Measurements from ENCODE around the gene TRIM26. TPM values are rescaled to one million over a fixed set of nuclear protein-coding genes. Genes with fewer than 3 reads are reported as not detected.
"Not testable (repeated sequence)": the region's sequence is repeated elsewhere in the genome, so short reads cannot be mapped to it uniquely, and the experiment has no call there.

The TRIM26 gene
- total RNA-seq, 2 experiments from 2014 or later: 42.1 to 44.1 TPM

DNA sequence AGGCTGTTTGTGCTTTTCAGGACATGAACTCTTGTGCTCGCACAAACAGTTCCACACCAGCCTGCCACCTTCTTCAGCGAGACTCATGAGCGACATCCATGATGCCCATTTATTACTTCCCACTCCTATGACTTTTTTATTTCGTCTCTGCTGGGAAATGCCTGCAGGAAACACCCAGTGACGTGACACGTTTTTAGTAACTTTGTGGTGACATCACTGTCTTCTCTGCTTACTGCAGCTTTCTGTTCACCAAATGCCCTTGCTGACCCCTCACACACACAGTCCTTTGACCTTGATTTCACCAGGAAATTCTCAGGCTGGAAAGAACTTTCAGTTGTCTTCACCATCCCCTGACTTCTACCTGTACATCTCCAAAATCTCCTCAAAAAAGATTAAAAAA, 68.4 kb downstream of the TRIM26 start:
- H3K4me3 ChIP-seq (ENCODE audit: low read length): no peak overlapping the region
- no peaks in the 10 kb centered on the region for H3K4me1 ChIP-seq (ENCODE audit: insufficient read depth, low read length)
- H3K27ac Mint-ChIP-seq: no peak overlapping the region
- no peaks in the 10 kb centered on the region for H3K36me3 Mint-ChIP-seq (ENCODE audit: low read depth)
- TF ChIP-seq, protein P1, sequence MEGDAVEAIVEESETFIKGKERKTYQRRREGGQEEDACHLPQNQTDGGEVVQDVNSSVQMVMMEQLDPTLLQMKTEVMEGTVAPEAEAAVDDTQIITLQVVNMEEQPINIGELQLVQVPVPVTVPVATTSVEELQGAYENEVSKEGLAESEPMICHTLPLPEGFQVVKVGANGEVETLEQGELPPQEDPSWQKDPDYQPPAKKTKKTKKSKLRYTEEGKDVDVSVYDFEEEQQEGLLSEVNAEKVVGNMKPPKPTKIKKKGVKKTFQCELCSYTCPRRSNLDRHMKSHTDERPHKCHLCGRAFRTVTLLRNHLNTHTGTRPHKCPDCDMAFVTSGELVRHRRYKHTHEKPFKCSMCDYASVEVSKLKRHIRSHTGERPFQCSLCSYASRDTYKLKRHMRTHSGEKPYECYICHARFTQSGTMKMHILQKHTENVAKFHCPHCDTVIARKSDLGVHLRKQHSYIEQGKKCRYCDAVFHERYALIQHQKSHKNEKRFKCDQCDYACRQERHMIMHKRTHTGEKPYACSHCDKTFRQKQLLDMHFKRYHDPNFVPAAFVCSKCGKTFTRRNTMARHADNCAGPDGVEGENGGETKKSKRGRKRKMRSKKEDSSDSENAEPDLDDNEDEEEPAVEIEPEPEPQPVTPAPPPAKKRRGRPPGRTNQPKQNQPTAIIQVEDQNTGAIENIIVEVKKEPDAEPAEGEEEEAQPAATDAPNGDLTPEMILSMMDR (IDR thresholded peaks at IDR 0.05): no peak
- H3K4me3 Mint-ChIP-seq: no peak overlapping the region
- ChIA-PET CTCF (interaction anchor here (0.7 kb wide), 1 partner anchor 41 kb away, joined by 3 read pairs; no protein-coding TSS in a partner anchor), POLR2A (no interaction called here)
- DNase-seq (no peak), ATAC-seq (ENCODE audit: poor library complexity) (no peak)
- H3K27me3 ChIP-seq (ENCODE audit: control insufficient read depth in 1 of 2, insufficient read depth in 2 of 2, low read length in 2 of 2): peaks cover 0 to 10% of the 10 kb centered on the region in 2 experiments
- H3K4me1 Mint-ChIP-seq (ENCODE audit: low read depth): no peaks in the 10 kb centered on the region
- H3K27me3 Mint-ChIP-seq: peaks cover 66% of the 10 kb centered on the region
- H3K9me3 Mint-ChIP-seq: no peaks in the 10 kb centered on the region
- intact Hi-C loops (cut with DNase I, micrococcal nuclease): no loop called here
- no peak overlapping the region for H3K27ac ChIP-seq (ENCODE audit: low read depth in 1 of 2, low read length in 2 of 2)
- no peaks in the 10 kb centered on the region for H3K9me3 ChIP-seq (ENCODE audit: control insufficient read depth in 1 of 2, insufficient read depth in 1 of 2, low read length in 2 of 2)
- H3K36me3 ChIP-seq (ENCODE audit: insufficient read depth, low read length): no peaks in the 10 kb centered on the region

DNA sequence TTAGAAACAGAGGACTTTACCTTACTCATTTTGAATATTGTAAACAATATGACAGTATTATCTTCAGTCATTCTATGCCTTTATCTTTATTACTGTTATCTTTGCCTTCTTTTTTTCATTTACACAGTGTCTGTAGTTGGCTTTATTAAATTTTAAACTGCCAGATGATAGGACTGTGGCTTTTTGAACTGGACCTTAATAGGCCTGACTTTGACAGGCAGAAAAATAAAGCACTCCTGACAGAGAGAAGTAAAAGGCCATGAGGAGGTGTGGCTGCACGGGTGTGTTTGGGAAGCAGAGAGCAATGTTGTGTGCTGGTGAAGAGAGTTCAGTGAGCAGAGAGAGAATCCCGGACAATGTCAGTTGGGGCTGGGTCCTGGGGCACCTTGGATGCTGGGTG, 69.4 kb downstream of the TRIM26 start:
- Mint-ChIP-seq H3K4me1 (ENCODE audit: low read depth) (no peaks in the 10 kb centered on the region), H3K27ac (no peak overlapping the region), H3K9me3 (no peaks in the 10 kb centered on the region), H3K36me3 (ENCODE audit: low read depth) (no peaks in the 10 kb centered on the region), H3K4me3 (no peak overlapping the region), H3K27me3 (peaks cover 70% of the 10 kb centered on the region)
- peaks cover 0 to 10% of the 10 kb centered on the region in 2 experiments for H3K27me3 ChIP-seq (ENCODE audit: control insufficient read depth in 1 of 2, insufficient read depth in 2 of 2, low read length in 2 of 2)
- ChIA-PET POLR2A (no interaction called here), CTCF (interaction anchor here (1.3 kb wide), 1 partner anchor 13 kb away, joined by 3 read pairs; no protein-coding TSS in a partner anchor)
- no peak overlapping the region for H3K27ac ChIP-seq (ENCODE audit: low read depth in 1 of 2, low read length in 2 of 2)
- no peak for DNase-seq
- ATAC-seq (ENCODE audit: poor library complexity): no peak
- H3K36me3 ChIP-seq (ENCODE audit: insufficient read depth, low read length): no peaks in the 10 kb centered on the region
- H3K9me3 ChIP-seq (ENCODE audit: control insufficient read depth in 1 of 2, insufficient read depth in 1 of 2, low read length in 2 of 2): no peaks in the 10 kb centered on the region
- H3K4me1 ChIP-seq (ENCODE audit: insufficient read depth, low read length): no peaks in the 10 kb centered on the region
- H3K4me3 ChIP-seq (ENCODE audit: low read length): no peak overlapping the region
- TF ChIP-seq, protein P1 (IDR thresholded peaks at IDR 0.05): no peak
- intact Hi-C loops (cut with DNase I, micrococcal nuclease): no loop called here

DNA sequence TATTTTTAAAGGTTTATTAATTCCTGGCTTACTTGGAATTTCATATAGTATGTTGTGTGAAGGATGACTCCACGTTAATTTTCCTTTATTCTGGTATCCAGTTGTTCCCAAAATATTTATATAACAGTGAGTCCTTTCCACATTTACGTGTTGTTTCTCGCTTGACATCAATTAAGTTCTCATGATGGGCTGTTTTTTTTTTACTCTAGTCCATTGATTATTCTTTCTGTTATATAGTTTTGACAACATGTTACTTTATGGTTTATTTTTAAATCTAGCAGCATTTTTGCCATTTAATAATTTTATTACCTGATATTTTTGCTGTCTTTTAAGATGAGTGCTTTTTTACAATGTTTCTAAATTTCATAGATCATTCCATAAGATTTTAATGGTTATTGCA, 70.5 kb downstream of the TRIM26 start:
- no peak for ATAC-seq (ENCODE audit: poor library complexity)
- ChIA-PET POLR2A (no interaction called here), CTCF (interaction anchor here (1.3 kb wide), 1 partner anchor 11 kb away, joined by 3 read pairs; no protein-coding TSS in a partner anchor)
- Mint-ChIP-seq H3K4me1 (ENCODE audit: low read depth) (no peaks in the 10 kb centered on the region), H3K27me3 (peaks cover 73% of the 10 kb centered on the region), H3K36me3 (ENCODE audit: low read depth) (no peaks in the 10 kb centered on the region), H3K27ac (no peak overlapping the region), H3K4me3 (no peak overlapping the region), H3K9me3 (no peaks in the 10 kb centered on the region)
- DNase-seq: no peak
- Histone ChIP-seq H3K4me3 (ENCODE audit: low read length) (no peak overlapping the region), H3K27me3 (ENCODE audit: control insufficient read depth in 1 of 2, insufficient read depth in 2 of 2, low read length in 2 of 2) (peaks cover 0 to 7% of the 10 kb centered on the region in 2 experiments), H3K36me3 (ENCODE audit: insufficient read depth, low read length) (no peaks in the 10 kb centered on the region), H3K4me1 (ENCODE audit: insufficient read depth, low read length) (no peaks in the 10 kb centered on the region), H3K9me3 (ENCODE audit: control insufficient read depth in 1 of 2, insufficient read depth in 1 of 2, low read length in 2 of 2) (no peaks in the 10 kb centered on the region), H3K27ac (ENCODE audit: low read depth in 1 of 2, low read length in 2 of 2) (no peak overlapping the region)
- intact Hi-C loops (cut with DNase I, micrococcal nuclease): no loop called here
- TF ChIP-seq, protein P1 (IDR thresholded peaks at IDR 0.05): no peak

DNA sequence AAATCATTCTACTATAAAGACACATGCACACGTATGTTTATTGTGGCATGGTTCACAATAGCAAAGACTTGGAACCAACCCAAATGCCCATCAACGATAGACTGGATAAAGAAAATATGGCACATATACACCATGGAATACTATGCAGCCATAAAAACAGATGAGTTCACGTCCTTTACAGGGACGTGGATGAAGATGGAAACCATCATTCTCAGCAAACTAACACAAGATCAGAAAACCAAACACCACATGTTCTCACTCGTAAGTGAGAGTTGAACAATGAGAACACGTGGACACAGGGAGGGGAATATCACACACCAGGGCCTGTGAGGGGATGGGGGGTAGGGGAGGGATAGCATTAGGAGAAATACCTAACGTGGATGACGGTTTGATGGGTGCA, 73.0 kb downstream of the TRIM26 start:
- H3K4me1 ChIP-seq (ENCODE audit: insufficient read depth, low read length); H3K9me3 Mint-ChIP-seq; DNase-seq; H3K36me3 ChIP-seq (ENCODE audit: insufficient read depth, low read length); H3K4me3 Mint-ChIP-seq; intact Hi-C loops (cut with DNase I, micrococcal nuclease); POLR2A ChIA-PET; H3K27me3 ChIP-seq (ENCODE audit: control insufficient read depth in 1 of 2, insufficient read depth in 2 of 2, low read length in 2 of 2); H3K27ac ChIP-seq (ENCODE audit: low read depth in 1 of 2, low read length in 2 of 2); H3K9me3 ChIP-seq (ENCODE audit: control insufficient read depth in 1 of 2, insufficient read depth in 1 of 2, low read length in 2 of 2); H3K4me3 ChIP-seq (ENCODE audit: low read length); ATAC-seq (ENCODE audit: poor library complexity); H3K36me3 Mint-ChIP-seq (ENCODE audit: low read depth); H3K4me1 Mint-ChIP-seq (ENCODE audit: low read depth); H3K27ac Mint-ChIP-seq: not testable (repeated sequence)
- CTCF ChIA-PET: interaction anchor here (1.6 kb wide), 1 partner anchor 9 kb away, joined by 8 read pairs; no protein-coding TSS in a partner anchor
- peaks cover 69% of the 10 kb centered on the region for H3K27me3 Mint-ChIP-seq

All from CD4-positive, alpha-beta T cell (primary cell).